WTC11 (cell line): ENCODE results near the gene COX6A1. TPM values are rescaled to one million over a fixed set of nuclear protein-coding genes. Genes with fewer than 3 reads are reported as not detected.

Experiments
- ATAC-seq: fragments of 200-7000 bp; cut with Tn5 transposase; 2 replicates; pipeline ENCODE4 v1.10.0; 2021; ENCODE audit warnings: mild to moderate bottlenecking, moderate library complexity
- Bru-seq: library from RNA; stranded (reverse); fragments of 400-500 nt; gene quantifications from one replicate; lab custom pipeline; 2021; lab: Mats Ljungman, UMichigan
- CTCF ChIA-PET: fragments of 300-600 bp; sonication (Branson Sonifier 250); formaldehyde crosslinking; loops from one replicate; lab custom pipeline; 2021; ENCODE audit warnings: antibody characterized with exemption; lab: Charles Lee
- POLR2A ChIA-PET: fragments of 350-600 bp; sonication (Branson Sonifier 250); formaldehyde crosslinking; loops from one replicate; lab custom pipeline; 2021; ENCODE audit warnings: antibody characterized with exemption; lab: Charles Lee
- DNase-seq: peaks from one replicate; pipeline ENCODE4 v3.0.0; 2021; ENCODE audit warnings: low spot score
- H3K27ac Mint-ChIP-seq: 2 replicates; pipeline ENCODE4 v1.8.0; 2021; ENCODE audit warnings: mixed read lengths
- H3K27me3 Mint-ChIP-seq: 2 replicates; pipeline ENCODE4 v1.8.0; 2021; ENCODE audit warnings: low read depth, mild to moderate bottlenecking, moderate library complexity, mixed read lengths
- H3K36me3 Mint-ChIP-seq: 2 replicates; pipeline ENCODE4 v1.8.0; 2021; ENCODE audit warnings: mixed read lengths
- H3K4me1 Mint-ChIP-seq: 2 replicates; pipeline ENCODE4 v1.8.0; 2022; ENCODE audit warnings: mixed read lengths
- H3K4me3 Mint-ChIP-seq: 2 replicates; pipeline ENCODE4 v1.8.0; 2021; ENCODE audit warnings: mild to moderate bottlenecking, moderate library complexity, mixed read lengths
- H3K9me3 Mint-ChIP-seq: 2 replicates; pipeline ENCODE4 v1.8.0; 2021; ENCODE audit warnings: mixed read lengths
- ARID4B ChIP-seq: sonication (generic); formaldehyde crosslinking; IDR thresholded peaks from 2 replicates; pipeline ENCODE4 v1.8.0; 2023; ENCODE audit warnings: missing genetic modification reagents, mild to moderate bottlenecking, borderline replicate concordance
- ATF2 ChIP-seq: sonication (generic); formaldehyde crosslinking; IDR thresholded peaks from 2 replicates; pipeline ENCODE4 v1.8.1; 2022; ENCODE audit warnings: low read depth, missing genetic modification reagents, borderline replicate concordance
- CREM ChIP-seq: sonication (generic); formaldehyde crosslinking; IDR thresholded peaks from 2 replicates; pipeline ENCODE4 v1.8.1; 2022; ENCODE audit warnings: mild to moderate bottlenecking, missing genetic modification reagents, moderate library complexity
- ERG ChIP-seq: fragments of 250-450 bp; sonication (Bioruptor Pico); IDR thresholded peaks from 2 replicates; pipeline ENCODE4 v1.8.0; 2021; ENCODE audit warnings: mild to moderate bottlenecking
- ESRRA ChIP-seq: sonication (generic); formaldehyde crosslinking; IDR thresholded peaks from 2 replicates; pipeline ENCODE4 v1.8.1; 2022; ENCODE audit warnings: mild to moderate bottlenecking, missing genetic modification reagents, borderline replicate concordance
- ETV6 ChIP-seq: sonication (generic); formaldehyde crosslinking; IDR thresholded peaks from 2 replicates; pipeline ENCODE4 v1.8.1; 2022; ENCODE audit warnings: mild to moderate bottlenecking, missing genetic modification reagents
- FOXK1 ChIP-seq: sonication (generic); formaldehyde crosslinking; IDR thresholded peaks from 2 replicates; pipeline ENCODE4 v1.8.0; 2022; ENCODE audit warnings: mild to moderate bottlenecking, moderate library complexity, missing genetic modification reagents
- FOXP1 ChIP-seq: sonication (generic); formaldehyde crosslinking; IDR thresholded peaks from 2 replicates; pipeline ENCODE4 v1.8.0; 2022; ENCODE audit warnings: missing genetic modification reagents, mild to moderate bottlenecking, moderate library complexity, borderline replicate concordance
- GABPB1 ChIP-seq: sonication (generic); formaldehyde crosslinking; IDR thresholded peaks from 2 replicates; pipeline ENCODE4 v1.8.1; 2023; ENCODE audit warnings: mild to moderate bottlenecking, missing genetic modification reagents
- JAZF1 ChIP-seq: fragments of 250-450 bp; sonication (Bioruptor Pico); IDR thresholded peaks from 2 replicates; pipeline ENCODE4 v1.9.0; 2021; ENCODE audit warnings: moderate library complexity, mild to moderate bottlenecking, inconsistent platforms
- MAX ChIP-seq: sonication (generic); formaldehyde crosslinking; IDR thresholded peaks from 2 replicates; pipeline ENCODE4 v1.8.0; 2022; ENCODE audit warnings: mild to moderate bottlenecking, missing genetic modification reagents
- NFE2L1 ChIP-seq: sonication (generic); formaldehyde crosslinking; IDR thresholded peaks from 2 replicates; pipeline ENCODE4 v1.8.1; 2023; ENCODE audit warnings: missing genetic modification reagents
- PRDM15 ChIP-seq: sonication (generic); formaldehyde crosslinking; IDR thresholded peaks from 2 replicates; pipeline ENCODE4 v1.8.0; 2022; ENCODE audit warnings: missing genetic modification reagents
- SP1 ChIP-seq: sonication (generic); formaldehyde crosslinking; conservative IDR thresholded peaks from 2 replicates; pipeline ENCODE4 v1.8.1; 2022; ENCODE audit warnings: missing genetic modification reagents
- ZBTB21 ChIP-seq: sonication (generic); formaldehyde crosslinking; IDR thresholded peaks from 2 replicates; pipeline ENCODE4 v1.8.1; 2023; ENCODE audit warnings: mild to moderate bottlenecking, missing genetic modification reagents, borderline replicate concordance
- ZBTB43 ChIP-seq: sonication (generic); formaldehyde crosslinking; IDR thresholded peaks from 2 replicates; pipeline ENCODE4 v1.8.1; 2023; ENCODE audit warnings: mild to moderate bottlenecking, missing genetic modification reagents
- ZNF219 ChIP-seq: sonication (generic); formaldehyde crosslinking; IDR thresholded peaks from 2 replicates; pipeline ENCODE4 v1.8.0; 2023; ENCODE audit warnings: missing genetic modification reagents, mild to moderate bottlenecking, borderline replicate concordance
- ZNF423 ChIP-seq: fragments of 250-450 bp; sonication (Bioruptor Pico); IDR thresholded peaks from 2 replicates; pipeline ENCODE4 v2.1.2; 2022; ENCODE audit warnings: mild to moderate bottlenecking, moderate library complexity
- long read RNA-seq, 3 experiments: library from RNA in 1 of 3; library from capped mRNA in 1 of 3; library from polyadenylated mRNA in 1 of 3; unstranded in 2 of 3; stranded (forward) in 1 of 3; transcript quantifications; one replicate each; pipeline ENCODE4 v2.0.0, GENCODE V29; 2021
- total RNA-seq: library from RNA; stranded (reverse); gene quantifications from 3 replicates; pipeline ENCODE4 v1.2.3, GENCODE V29; 2021

Gene COX6A1
- total RNA-seq (511 to 573 TPM (median 515 TPM) in 3 replicates), Bru-seq, nascent RNA (percentile 99 among the genes with signal in this experiment)
- long read RNA-seq, experiment 1, transcript COX6A1-201 (3 exons, 572 nt): major isoform, 553 of 562 reads
- long read RNA-seq, experiment 1, transcript COX6A1-202 (1 exons, 767 nt): minor isoform, 6 of 562 reads
- long read RNA-seq, experiment 1, partial matches to known transcripts: 3 of 562 reads
- long read RNA-seq, experiment 1, other reads (novel, unspliced or antisense): 0 of 562 reads
- long read RNA-seq, experiment 2, transcript COX6A1-202 (1 exons, 767 nt): minor isoform, 5 of 594 reads
- long read RNA-seq, experiment 2, transcript COX6A1-201 (3 exons, 572 nt): major isoform, 572 of 594 reads
- long read RNA-seq, experiment 2, partial matches to known transcripts: 11 of 594 reads
- long read RNA-seq, experiment 2, other reads (novel, unspliced or antisense): 4 of 594 reads
- long read RNA-seq, experiment 3: 0 reads

GRCh38 chr12:120437735-120438494 lies at the start of gene COX6A1:
Gene COX6A1 (plus strand): TSS chr12:120438113. CDS start chr12:120438127, 14 bp downstream.
- no peaks in the 10 kb centered on the region for H3K27me3 Mint-ChIP-seq
- TF ChIP-seq ESRRA (peak; percentile 89), MAX (CRISPR knock-in tag) (peak; percentile 70), ZNF423 (CRISPR knock-in tag) (no peak), ARID4B (CRISPR knock-in tag) (peak; percentile 91; the same call in 1 of the 2 replicates), PRDM15 (no peak), ZBTB43 (CRISPR knock-in tag) (no peak), ETV6 (CRISPR knock-in tag) (peak; percentile 12; the same call in 1 of the 2 replicates), ZBTB21 (CRISPR knock-in tag) (0 out of 2 replicates have a peak, but pooled peaks have one; percentile 24), FOXP1 (peak; percentile 23; the same call in 1 of the 2 replicates), SP1 (peak; percentile 67), ATF2 (CRISPR knock-in tag) (no peak), ZNF219 (CRISPR knock-in tag) (no peak), FOXK1 (CRISPR knock-in tag) (no peak), GABPB1 (CRISPR knock-in tag) (0 out of 2 replicates have a peak, but pooled peaks have one; percentile 8), JAZF1 (no peak), NFE2L1 (CRISPR knock-in tag) (0 out of 2 replicates have a peak, but pooled peaks have one; percentile 47), ERG (CRISPR knock-in tag) (0 out of 2 replicates have a peak, but pooled peaks have one; percentile 28), CREM (peak; percentile 51; the same call in 1 of the 2 replicates)
- H3K9me3 Mint-ChIP-seq: no peaks in the 10 kb centered on the region
- peak; percentile 97 for DNase-seq
- H3K27ac Mint-ChIP-seq: peak within 1 kb of the TSS; percentile 99
- peaks cover 23% of the 10 kb centered on the region for H3K36me3 Mint-ChIP-seq
- POLR2A ChIA-PET: interaction anchor here (0.5 to 1.4 kb wide), 7 partner anchors 8 to 237 kb away, joined by 3 to 8 read pairs (median 3); partner anchors contain the start of gene RPLP0
- H3K4me3 Mint-ChIP-seq: peak within 1 kb of the TSS; percentile 94
- ATAC-seq: peak; percentile 96
- H3K4me1 Mint-ChIP-seq: peaks cover 14% of the 10 kb centered on the region
- CTCF ChIA-PET: interaction anchor here (0.5 to 4.2 kb wide), 23 partner anchors 8 to 236 kb away, joined by 3 to 22 read pairs (median 4); partner anchors contain the start of genes POP5, RNU4-1, SIRT4 and SRSF9
